H1 (cell line): ENCODE measurements around the gene IL17A. TPM values are rescaled to one million over a fixed set of nuclear protein-coding genes. Genes with fewer than 3 reads are reported as not detected.

Source experiments
- CTCF ChIA-PET: fragments of 300-600 bp; sonication (Branson Sonifier 250); formaldehyde crosslinking; loops from one replicate; lab custom pipeline; 2021; ENCODE audit not compliant: partially characterized antibody; lab: Charles Lee
- POLR2A ChIA-PET: fragments of 300-600 bp; sonication (Branson Sonifier 250); formaldehyde crosslinking; loops from one replicate; lab custom pipeline; 2021; ENCODE audit warnings: inconsistent platforms; ENCODE audit not compliant: partially characterized antibody; lab: Charles Lee
- DNase-seq, 2 experiments: peaks; one replicate each; pipeline versions ENCODE4 v3.0.0 to v3.0.0-alpha.2; 2010 to 2022; ENCODE audit warnings: low spot score in 2 of 2, low read depth in 1 of 2, mixed read lengths in 1 of 2
- FAIRE-seq: peaks from 2 replicates; lab custom pipeline; 2011; peaks lifted over from hg19 to GRCh38; lab: Jason Lieb, UNC
- H2AFZ ChIP-seq: 2 replicates; pipeline ENCODE4 v1.8.1; 2012; ENCODE audit warnings: low read length, inconsistent platforms
- H2AK5ac ChIP-seq: 2 replicates; pipeline ENCODE4 v1.6.1; 2013; ENCODE audit warnings: low read depth, low read length
- H2BK120ac ChIP-seq: replicated peaks from 2 replicates; pipeline ENCODE3; 2013; ENCODE audit warnings: low read depth, low read length, inconsistent platforms
- H2BK12ac ChIP-seq: 2 replicates; pipeline ENCODE4 v1.6.1; 2013; ENCODE audit warnings: low read depth, low read length
- H2BK15ac ChIP-seq: 2 replicates; pipeline ENCODE4 v1.6.1; 2013; ENCODE audit warnings: low read length
- H2BK20ac ChIP-seq: 2 replicates; pipeline ENCODE4 v1.6.1; 2013; ENCODE audit warnings: low read length
- H2BK5ac ChIP-seq: 2 replicates; pipeline ENCODE4 v1.6.1; 2013; ENCODE audit warnings: low read depth, low read length
- H3K14ac ChIP-seq: 2 replicates; pipeline ENCODE4 v1.6.1; 2013; ENCODE audit warnings: inconsistent platforms; ENCODE audit not compliant: insufficient read length
- H3K18ac ChIP-seq: 2 replicates; pipeline ENCODE4 v1.6.1; 2013; ENCODE audit warnings: low read length; ENCODE audit errors: extremely low read depth
- H3K23ac ChIP-seq: 2 replicates; pipeline ENCODE4 v1.6.1; 2013; ENCODE audit warnings: inconsistent platforms; ENCODE audit not compliant: insufficient read length
- H3K23me2 ChIP-seq: 2 replicates; pipeline ENCODE4 v1.6.1; 2013; ENCODE audit warnings: low read depth, low read length
- H3K27ac ChIP-seq: 2 replicates; pipeline ENCODE4 v1.6.1; 2011; ENCODE audit warnings: low read depth, low read length, inconsistent platforms
- H3K27me3 ChIP-seq, 4 experiments: replicated peaks in 1 of 4; 1 replicate in 1 of 4; 2 replicates in 3 of 4; pipeline versions ENCODE4 v1.6.1 to v1.8.1; 2011 to 2013; ENCODE audit warnings: low read length in 3 of 4, mild to moderate bottlenecking in 3 of 4, inconsistent platforms in 2 of 4, mixed read lengths in 2 of 4, moderate library complexity in 1 of 4; ENCODE audit not compliant: control insufficient read depth in 3 of 4, insufficient read depth in 3 of 4; ENCODE audit errors: extremely low read depth in 1 of 4
- H3K36me3 ChIP-seq, 4 experiments: 2 replicates each; pipeline versions ENCODE4 v1.6.1 to v1.8.1; 2011 to 2013; ENCODE audit warnings: mild to moderate bottlenecking in 4 of 4, low read length in 3 of 4, moderate library complexity in 2 of 4, control low read depth in 1 of 4, inconsistent platforms in 1 of 4; ENCODE audit not compliant: insufficient read depth in 4 of 4, control insufficient read depth in 2 of 4
- H3K4ac ChIP-seq: replicated peaks from 2 replicates; pipeline ENCODE3; 2013; ENCODE audit warnings: low read length, low read depth, mixed read lengths, inconsistent platforms; ENCODE audit not compliant: insufficient read length
- H3K4me1 ChIP-seq, 4 experiments: replicated peaks in 1 of 4; 1 replicate in 1 of 4; 2 replicates in 3 of 4; pipeline versions ENCODE4 v1.6.1 to v1.8.1; 2011 to 2013; ENCODE audit warnings: low read length in 3 of 4, inconsistent platforms in 2 of 4, mixed read lengths in 1 of 4; ENCODE audit not compliant: insufficient read depth in 4 of 4, control insufficient read depth in 3 of 4
- H3K4me2 ChIP-seq, 2 experiments: 2 replicates each; pipeline versions ENCODE4 v1.6.1 to v1.8.1; 2011 to 2013; ENCODE audit warnings: low read depth in 2 of 2, low read length in 2 of 2, control low read depth in 1 of 2, inconsistent platforms in 1 of 2, mild to moderate bottlenecking in 1 of 2; ENCODE audit not compliant: insufficient read depth in 1 of 2
- H3K4me3 ChIP-seq, 4 experiments: fragments of 200-600, 300-600 bp in 1 of 4; sonication (generic), shearing (Covaris generic), sonication (Bioruptor Twin) in 1 of 4; 2 replicates each; pipeline versions ENCODE4 v1.5.1 to v1.8.1; 2011 to 2016; ENCODE audit warnings: low read length in 4 of 4, low read depth in 3 of 4, control low read depth in 2 of 4, inconsistent platforms in 2 of 4, mild to moderate bottlenecking in 2 of 4, mixed read lengths in 1 of 4, moderate library complexity in 1 of 4; ENCODE audit not compliant: insufficient read depth in 2 of 4; ENCODE audit errors: extremely low read depth in 1 of 4
- H3K56ac ChIP-seq: replicated peaks from 2 replicates; pipeline ENCODE3; 2013; ENCODE audit warnings: low read depth, mild to moderate bottlenecking, mixed read lengths, low read length, inconsistent platforms; ENCODE audit not compliant: insufficient read length
- H3K79me1 ChIP-seq: 2 replicates; pipeline ENCODE4 v1.6.1; 2013; ENCODE audit warnings: low read depth, low read length, control low read depth
- H3K79me2 ChIP-seq, 2 experiments: 2 replicates each; pipeline versions ENCODE4 v1.6.1 to v1.8.1; 2012 to 2013; ENCODE audit warnings: low read length in 2 of 2, mild to moderate bottlenecking in 2 of 2, inconsistent platforms in 1 of 2; ENCODE audit not compliant: insufficient read depth in 2 of 2, control insufficient read depth in 1 of 2
- H3K9ac ChIP-seq, 4 experiments: replicated peaks in 1 of 4; 1 replicate in 1 of 4; 2 replicates in 3 of 4; pipeline versions ENCODE4 v1.6.1 to v1.8.1; 2011 to 2013; ENCODE audit warnings: low read depth in 3 of 4, low read length in 3 of 4, control low read depth in 2 of 4, mild to moderate bottlenecking in 2 of 4, moderate library complexity in 2 of 4, inconsistent platforms in 1 of 4; ENCODE audit errors: extremely low read depth in 1 of 4
- H3K9me3 ChIP-seq, 2 experiments: 2 replicates each; pipeline versions ENCODE4 v1.6.1 to v1.8.1; 2012 to 2013; ENCODE audit warnings: mild to moderate bottlenecking in 2 of 2, moderate library complexity in 2 of 2, control low read depth in 1 of 2, inconsistent platforms in 1 of 2, low read depth in 1 of 2, low read length in 1 of 2, mixed read lengths in 1 of 2; ENCODE audit not compliant: insufficient read depth in 2 of 2
- H4K20me1 ChIP-seq, 2 experiments: replicated peaks in 1 of 2; 2 replicates each; pipeline versions ENCODE3 to v1.8.1; 2011 to 2013; ENCODE audit warnings: inconsistent platforms in 2 of 2, low read length in 2 of 2, mild to moderate bottlenecking in 1 of 2; ENCODE audit not compliant: insufficient read depth in 2 of 2, control insufficient read depth in 1 of 2
- H4K5ac ChIP-seq: 2 replicates; pipeline ENCODE4 v1.6.1; 2013; ENCODE audit warnings: low read length, low read depth, mixed read lengths, inconsistent platforms; ENCODE audit not compliant: insufficient read length
- H4K8ac ChIP-seq: 2 replicates; pipeline ENCODE4 v1.8.0; 2013; ENCODE audit warnings: mild to moderate bottlenecking, moderate library complexity, low read length, inconsistent platforms; ENCODE audit not compliant: insufficient read depth; ENCODE audit errors: extremely low read depth
- H4K91ac ChIP-seq: replicated peaks from 2 replicates; pipeline ENCODE3; 2013; ENCODE audit warnings: low read length, mixed read lengths, inconsistent platforms; ENCODE audit not compliant: insufficient read length
- ASH2L ChIP-seq: fragments of 200-600, 300-600 bp; sonication (generic); IDR thresholded peaks from one replicate; pipeline ENCODE4 v1.7.1; 2017; ENCODE audit warnings: low read length
- BRCA1 ChIP-seq: IDR thresholded peaks from 2 replicates; pipeline ENCODE4 v1.6.1; 2012; ENCODE audit warnings: low read depth, low read length, improper control_type of control experiment
- CEBPB ChIP-seq: IDR thresholded peaks from 2 replicates; pipeline ENCODE4 v1.6.1; 2012; ENCODE audit warnings: low read depth, low read length
- CHD2 ChIP-seq: IDR thresholded peaks from 2 replicates; pipeline ENCODE4 v1.6.1; 2012; ENCODE audit warnings: low read length, improper control_type of control experiment
- HDAC6 ChIP-seq: IDR thresholded peaks from one replicate; pipeline ENCODE4 v1.7.1; 2012; ENCODE audit warnings: low read depth, mild to moderate bottlenecking, inconsistent platforms, low read length, moderate library complexity
- KDM4A ChIP-seq: IDR thresholded peaks from one replicate; pipeline ENCODE4 v1.7.1; 2012; ENCODE audit warnings: low read depth, mild to moderate bottlenecking, moderate library complexity, low read length, inconsistent platforms; ENCODE audit not compliant: severe bottlenecking
- MAFK ChIP-seq: IDR thresholded peaks from 2 replicates; pipeline ENCODE4 v1.6.1; 2012; ENCODE audit warnings: low read depth, mild to moderate bottlenecking, improper control_type of control experiment, low read length
- RAD21 ChIP-seq, 2 experiments: IDR thresholded peaks in 1 of 2; conservative IDR thresholded peaks in 1 of 2; 2 replicates each; pipeline ENCODE4 v1.6.1; 2011; ENCODE audit warnings: low read depth in 2 of 2, low read length in 2 of 2, improper control_type of control experiment in 1 of 2, inconsistent platforms in 1 of 2, mild to moderate bottlenecking in 1 of 2, moderate library complexity in 1 of 2
- RNF2 ChIP-seq: fragments of 200-900, 300-1000 bp; sonication (generic); IDR thresholded peaks from 2 replicates; pipeline ENCODE4 v1.7.1; 2016; ENCODE audit warnings: borderline replicate concordance, low read depth, mild to moderate bottlenecking, antibody characterized with exemption, low read length; ENCODE audit not compliant: poor library complexity, severe bottlenecking; ENCODE audit errors: missing control alignments
- SIN3A ChIP-seq, 2 experiments: IDR thresholded peaks in 1 of 2; conservative IDR thresholded peaks in 1 of 2; 2 replicates each; pipeline ENCODE4 v1.6.1; 2011 to 2012; ENCODE audit warnings: low read length in 2 of 2, improper control_type of control experiment in 1 of 2, low read depth in 1 of 2, mild to moderate bottlenecking in 1 of 2
- SP2 ChIP-seq: IDR thresholded peaks from 2 replicates; pipeline ENCODE4 v1.6.1; 2012; ENCODE audit warnings: mild to moderate bottlenecking, low read length, inconsistent platforms
- SP4 ChIP-seq: IDR thresholded peaks from 2 replicates; pipeline ENCODE4 v1.6.1; 2012; ENCODE audit warnings: low read length, inconsistent platforms
- TBP ChIP-seq: IDR thresholded peaks from 2 replicates; pipeline ENCODE4 v1.6.1; 2011; ENCODE audit warnings: low read depth, low read length, improper control_type of control experiment
- TEAD4 ChIP-seq: IDR thresholded peaks from 2 replicates; pipeline ENCODE4 v1.6.1; 2012; ENCODE audit warnings: low read depth, low read length, inconsistent platforms, mixed read lengths
- WGBS, 2 experiments: shearing (Covaris generic) in 1 of 2; methylation state at CpG; one replicate each; pipeline versions ENCODE4 v1.1.6 to v1.1.7; 2013 to 2015; ENCODE audit warnings: low lambda C conversion rate in 2 of 2, mixed read lengths in 2 of 2, inconsistent platforms in 1 of 2, low coverage in 1 of 2, missing lambda C conversion rate in 1 of 2; ENCODE audit not compliant: insufficient replicate concordance in 2 of 2, insufficient coverage in 1 of 2, insufficient read length in 1 of 2; ENCODE audit errors: extremely low coverage in 1 of 2, missing lambda C conversion rate in 1 of 2; 5-methylcytosine and 5-hydroxymethylcytosine counted together
- polyA plus RNA-seq, 7 experiments: library from polyadenylated mRNA; depleted of rRNA in 3 of 7; stranded (reverse) in 5 of 7; unstranded in 2 of 7; fragments of >200 nt in 5 of 7; fragments of 200-250 nt in 2 of 7; gene quantifications; 1 replicate in 5 of 7; 2 replicates in 1 of 7; 4 replicates in 1 of 7; pipeline versions ENCODE4 v1.2.1 to v1.2.3, GENCODE V29; 2011 to 2013; ENCODE audit warnings: missing spikeins in 2 of 7, mixed read lengths in 2 of 7
- total RNA-seq: library from RNA; stranded (reverse); fragmentation: NEBNext Ultra II Directional; extraction: Animal tissue kit (Norgen Biotek cat#: 25700); gene quantifications from 2 replicates; pipeline ENCODE4 v1.2.1, GENCODE V29; 2021

IL17A gene
- total and polyA plus RNA-seq, 2 of the 8 experiments (the other 6 are each of a cell fraction or from before 2014, with no cell fraction given): not detected

GRCh38 chr6:52183131-52183713, 3.0 kb upstream of the IL17A start:
- no peaks in the 10 kb centered on the region for H3K23me2 ChIP-seq
- 92% methylated on average over 3 of the region's 3 CpGs; no CpG with 5 or more reads in 1 of the 2 experiments for WGBS, 2 experiments
- H4K5ac ChIP-seq: no peak overlapping the region
- H3K14ac ChIP-seq: no peak overlapping the region
- no peak overlapping the region for H3K4me3 ChIP-seq
- H3K79me1 ChIP-seq: no peaks in the 10 kb centered on the region
- no peaks in the 10 kb centered on the region for H3K4me1 ChIP-seq
- no peak overlapping the region for H2BK5ac ChIP-seq
- H2BK20ac ChIP-seq: no peak overlapping the region
- no peaks in the 10 kb centered on the region for H4K20me1 ChIP-seq
- H3K18ac ChIP-seq: no peak overlapping the region
- H4K8ac ChIP-seq: no peak overlapping the region; the same call in 1 of the 2 replicates
- no peaks in the 10 kb centered on the region for H3K27me3 ChIP-seq
- H3K4ac ChIP-seq: no peak overlapping the region
- no peak overlapping the region for H2BK15ac ChIP-seq
- no peak overlapping the region for H3K23ac ChIP-seq
- ChIA-PET POLR2A (interaction anchor here (1.2 kb wide), 1 partner anchor 78 kb away, joined by 3 read pairs; no protein-coding TSS in a partner anchor), CTCF (interaction anchor here (1.4 to 2.0 kb wide), 4 partner anchors 16 to 80 kb away, joined by 3 to 8 read pairs (median 6); no protein-coding TSS in a partner anchor)
- FAIRE-seq (no peak), DNase-seq (no peak)
- H2BK120ac ChIP-seq: no peak overlapping the region
- no peak overlapping the region for H4K91ac ChIP-seq
- no peak overlapping the region for H2BK12ac ChIP-seq
- no peaks in the 10 kb centered on the region for H3K36me3 ChIP-seq
- H3K79me2 ChIP-seq: no peaks in the 10 kb centered on the region
- H3K9me3 ChIP-seq: no peaks in the 10 kb centered on the region
- H3K9ac ChIP-seq: no peak overlapping the region
- no peak overlapping the region for H3K56ac ChIP-seq
- H3K4me2 ChIP-seq: no peak overlapping the region
- no peak overlapping the region for H2AK5ac ChIP-seq
- no peak overlapping the region for H3K27ac ChIP-seq
- peak overlapping the region; percentile 68 for H2AFZ ChIP-seq
- TF ChIP-seq RNF2: no peak
- no peak for TF ChIP-seq TEAD4
- no peak for TF ChIP-seq ASH2L
- TF ChIP-seq CHD2: no peak
- no peak for TF ChIP-seq SIN3A (conservative IDR thresholded peaks at IDR 0.05 in 1 of 2, IDR thresholded peaks at IDR 0.05 in 1 of 2; ENCODE audit: low read depth in 1 of 2, low read length in 2 of 2)
- TF ChIP-seq RAD21 (IDR thresholded peaks at IDR 0.05 in 1 of 2, conservative IDR thresholded peaks at IDR 0.05 in 1 of 2; ENCODE audit: low read depth in 2 of 2, low read length in 2 of 2): no peak
- TF ChIP-seq CEBPB: no peak
- TF ChIP-seq TBP: no peak
- TF ChIP-seq HDAC6: no peak
- no peak for TF ChIP-seq MAFK
- no peak for TF ChIP-seq KDM4A
- TF ChIP-seq SP4: no peak
- TF ChIP-seq SP2: no peak
- TF ChIP-seq BRCA1: no peak
